Measurements from ENCODE around the gene KDR. TPM values are rescaled to one million over a fixed set of nuclear protein-coding genes. Genes with fewer than 3 reads are reported as not detected.

KDR gene
- total and polyA plus RNA-seq, 10 of the 15 experiments (the other 5 are each of a cell fraction or from before 2014, with no cell fraction given) = 0.04 to 0.13 TPM; not detected in 8

DNA sequence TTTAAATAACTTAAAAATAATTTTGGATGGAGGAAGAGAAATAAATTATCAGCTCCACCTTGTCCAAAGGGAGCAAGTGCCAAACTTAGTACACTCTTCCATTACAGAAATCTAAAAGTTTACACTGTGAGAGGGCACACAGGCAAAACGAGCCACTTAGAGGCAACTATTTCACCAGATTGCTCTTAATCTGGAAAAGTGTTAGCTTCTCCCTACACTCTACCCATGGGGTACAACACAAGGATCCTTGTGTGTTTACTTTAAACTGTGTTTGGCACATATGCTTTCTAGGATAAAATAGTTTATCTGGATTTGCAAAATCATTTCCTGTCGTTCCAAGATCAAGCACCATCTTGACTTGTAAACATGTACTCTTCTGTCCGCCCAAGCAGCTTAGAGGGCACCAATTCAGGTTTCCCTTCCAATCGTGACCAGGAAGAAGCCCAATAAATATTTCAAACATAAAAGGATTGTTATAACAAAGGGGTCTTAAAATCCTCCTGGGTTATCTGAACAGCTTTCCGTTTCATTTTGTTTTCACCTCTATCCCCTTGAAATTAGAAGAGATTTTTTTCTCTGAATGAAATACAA, 29.0 kb upstream of the KDR start:
- no peaks in the 10 kb centered on the region for H3K9me3 ChIP-seq (replicated peaks; ENCODE audit: control insufficient read depth, insufficient read depth, low read length)
- no peak for DNase-seq (ENCODE audit: low read depth, low spot score)
- no peak overlapping the region for H3K9ac ChIP-seq (ENCODE audit: control insufficient read depth, insufficient read depth, low read length)
- no peak overlapping the region for H2AFZ ChIP-seq (ENCODE audit: control insufficient read depth, low read depth, low read length)
- CTCF ChIA-PET = no interaction called here
- no peak for TF ChIP-seq ZNF384 (IDR thresholded peaks at IDR 0.05; ENCODE audit: borderline replicate concordance, low read depth, low read length)
- no peak for TF ChIP-seq RAD21 (IDR thresholded peaks at IDR 0.05; ENCODE audit: insufficient read depth, low read depth, low read length)
- no peak for TF ChIP-seq ZSCAN29 (IDR thresholded peaks at IDR 0.05)
- TF ChIP-seq BRCA1 (IDR thresholded peaks at IDR 0.05; ENCODE audit: low read depth, low read length) = no peak
- TF ChIP-seq TCF3 (IDR thresholded peaks at IDR 0.05; ENCODE audit: borderline replicate concordance, insufficient read depth, low read depth, low read length) = no peak
- TF ChIP-seq EED (IDR thresholded peaks at IDR 0.05; ENCODE audit: low read depth) = no peak
- TF ChIP-seq CHD1 (IDR thresholded peaks at IDR 0.05; ENCODE audit: low read depth, low read length) = no peak
- TF ChIP-seq MTA3 (IDR thresholded peaks at IDR 0.05; ENCODE audit: borderline replicate concordance, low read length) = no peak
- TF ChIP-seq BHLHE40 (IDR thresholded peaks at IDR 0.05; ENCODE audit: borderline replicate concordance in 1 of 2, low read depth in 2 of 2, low read length in 1 of 2) = no peak
- FAIRE-seq = no peak
- BruUV-seq (replicated peaks) = no TSS peak
- intact Hi-C loops (cut with micrococcal nuclease; ENCODE audit: unreplicated experiment) = no loop called here
- H3K4me3 ChIP-seq = no peak overlapping the region
- H4K20me1 ChIP-seq (ENCODE audit: control insufficient read depth, insufficient read depth) = no peaks in the 10 kb centered on the region
- H3K4me1 ChIP-seq (ENCODE audit: control insufficient read depth, insufficient read depth, low read length) = no peaks in the 10 kb centered on the region
- no peaks in the 10 kb centered on the region for H3K79me2 ChIP-seq (ENCODE audit: control insufficient read depth, insufficient read depth, low read length)
- 2% methylated on average over 5 of the region's 5 CpGs for WGBS (ENCODE audit: insufficient coverage, insufficient replicate concordance, low lambda C conversion rate, missing lambda C conversion rate)
- no peaks in the 10 kb centered on the region for H3K36me3 ChIP-seq (ENCODE audit: control insufficient read depth in 2 of 2, insufficient read depth in 2 of 2, low read length in 1 of 2)
- RAD21 ChIA-PET (ENCODE audit: unreplicated experiment) = no interaction called here
- SMC1A ChIA-PET (ENCODE audit: uncharacterized antibody, unreplicated experiment) = no interaction called here
- POLR2A ChIA-PET = no interaction called here
- in situ Hi-C loops (cut with MboI) = no loop called here
- H3K27me3 ChIP-seq (replicated peaks in 1 of 2; ENCODE audit: control insufficient read depth in 2 of 2, insufficient read depth in 2 of 2, low read length in 1 of 2) = no peaks in the 10 kb centered on the region; a peak in 1 of 4 replicates
- H3K4me2 ChIP-seq (ENCODE audit: control insufficient read depth, insufficient read depth) = no peak overlapping the region
- no peak for ATAC-seq
- no peak overlapping the region for H3K27ac ChIP-seq (ENCODE audit: control insufficient read depth, insufficient read depth)

GRCh38 chr4:55143858-55144257, 18.5 kb upstream of the KDR start:
- H3K79me2 ChIP-seq (ENCODE audit: control insufficient read depth, insufficient read depth, low read length) = no peaks in the 10 kb centered on the region
- DNase-seq (ENCODE audit: low read depth, low spot score) (no peak), ATAC-seq (no peak), FAIRE-seq (no peak)
- no peaks in the 10 kb centered on the region for H3K4me1 ChIP-seq (ENCODE audit: control insufficient read depth, insufficient read depth, low read length)
- no peak overlapping the region for H3K4me2 ChIP-seq (ENCODE audit: control insufficient read depth, insufficient read depth)
- in situ Hi-C loops (cut with MboI) = no loop called here
- no TSS peak for BruUV-seq (replicated peaks)
- intact Hi-C loops (cut with micrococcal nuclease; ENCODE audit: unreplicated experiment) = no loop called here
- ChIA-PET CTCF (no interaction called here), RAD21 (ENCODE audit: unreplicated experiment) (no interaction called here), SMC1A (ENCODE audit: uncharacterized antibody, unreplicated experiment) (no interaction called here), POLR2A (no interaction called here)
- H3K9me3 ChIP-seq (replicated peaks; ENCODE audit: control insufficient read depth, insufficient read depth, low read length) = no peaks in the 10 kb centered on the region
- H4K20me1 ChIP-seq (ENCODE audit: control insufficient read depth, insufficient read depth) = no peaks in the 10 kb centered on the region
- H3K36me3 ChIP-seq (ENCODE audit: control insufficient read depth in 2 of 2, insufficient read depth in 2 of 2, low read length in 1 of 2) = no peaks in the 10 kb centered on the region
- no peak overlapping the region for H3K4me3 ChIP-seq
- no peak overlapping the region for H3K9ac ChIP-seq (ENCODE audit: control insufficient read depth, insufficient read depth, low read length)
- 2% methylated on average over 2 of the region's 2 CpGs for WGBS (ENCODE audit: insufficient coverage, insufficient replicate concordance, low lambda C conversion rate, missing lambda C conversion rate)
- H3K27me3 ChIP-seq (replicated peaks in 1 of 2; ENCODE audit: control insufficient read depth in 2 of 2, insufficient read depth in 2 of 2, low read length in 1 of 2) = no peaks in the 10 kb centered on the region
- H2AFZ ChIP-seq (ENCODE audit: control insufficient read depth, low read depth, low read length) = no peak overlapping the region
- H3K27ac ChIP-seq (ENCODE audit: control insufficient read depth, insufficient read depth) = no peak overlapping the region
- no peak for TF ChIP-seq BRCA1 (IDR thresholded peaks at IDR 0.05; ENCODE audit: low read depth, low read length)
- TF ChIP-seq BMI1 (IDR thresholded peaks at IDR 0.05; ENCODE audit: borderline replicate concordance) = no peak
- no peak for TF ChIP-seq E2F4 (IDR thresholded peaks at IDR 0.05; ENCODE audit: low read depth, low read length)
- no peak for TF ChIP-seq SREBF2 (IDR thresholded peaks at IDR 0.05; ENCODE audit: low read length)
- TF ChIP-seq, protein P1, sequence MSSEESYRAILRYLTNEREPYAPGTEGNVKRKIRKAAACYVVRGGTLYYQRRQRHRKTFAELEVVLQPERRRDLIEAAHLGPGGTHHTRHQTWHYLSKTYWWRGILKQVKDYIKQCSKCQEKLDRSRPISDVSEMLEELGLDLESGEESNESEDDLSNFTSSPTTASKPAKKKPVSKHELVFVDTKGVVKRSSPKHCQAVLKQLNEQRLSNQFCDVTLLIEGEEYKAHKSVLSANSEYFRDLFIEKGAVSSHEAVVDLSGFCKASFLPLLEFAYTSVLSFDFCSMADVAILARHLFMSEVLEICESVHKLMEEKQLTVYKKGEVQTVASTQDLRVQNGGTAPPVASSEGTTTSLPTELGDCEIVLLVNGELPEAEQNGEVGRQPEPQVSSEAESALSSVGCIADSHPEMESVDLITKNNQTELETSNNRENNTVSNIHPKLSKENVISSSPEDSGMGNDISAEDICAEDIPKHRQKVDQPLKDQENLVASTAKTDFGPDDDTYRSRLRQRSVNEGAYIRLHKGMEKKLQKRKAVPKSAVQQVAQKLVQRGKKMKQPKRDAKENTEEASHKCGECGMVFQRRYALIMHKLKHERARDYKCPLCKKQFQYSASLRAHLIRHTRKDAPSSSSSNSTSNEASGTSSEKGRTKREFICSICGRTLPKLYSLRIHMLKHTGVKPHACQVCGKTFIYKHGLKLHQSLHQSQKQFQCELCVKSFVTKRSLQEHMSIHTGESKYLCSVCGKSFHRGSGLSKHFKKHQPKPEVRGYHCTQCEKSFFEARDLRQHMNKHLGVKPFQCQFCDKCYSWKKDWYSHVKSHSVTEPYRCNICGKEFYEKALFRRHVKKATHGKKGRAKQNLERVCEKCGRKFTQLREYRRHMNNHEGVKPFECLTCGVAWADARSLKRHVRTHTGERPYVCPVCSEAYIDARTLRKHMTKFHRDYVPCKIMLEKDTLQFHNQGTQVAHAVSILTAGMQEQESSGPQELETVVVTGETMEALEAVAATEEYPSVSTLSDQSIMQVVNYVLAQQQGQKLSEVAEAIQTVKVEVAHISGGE (CRISPR knock-in tag; IDR thresholded peaks at IDR 0.05) = no peak
- TF ChIP-seq JUND (IDR thresholded peaks at IDR 0.05; ENCODE audit: low read depth, low read length) = no peak
- TF ChIP-seq STAT3 (IDR thresholded peaks at IDR 0.05; ENCODE audit: low read depth, low read length) = no peak
